Measurements from ENCODE around the gene FAM171A1.
A peak's percentile ranks its signal among the peaks of the same experiment; 100 is the strongest.
"Not testable (repeated sequence)": the region's sequence is repeated elsewhere in the genome, so short reads cannot be mapped to it uniquely, and the experiment has no call there.

Gene FAM171A1

GRCh38 chr10:15370856-15371701, at the start of gene FAM171A1:
Gene FAM171A1, minus strand, starts transcription at chr10:15371289. Its CDS starts 237 bp downstream, at chr10:15371052.
- peak; percentile 53 for DNase-seq

- DNase-seq = no peak
Observed at GRCh38 chr10:15420858-15421257, 49.8 kb upstream of the FAM171A1 start.

- peak; percentile 2 for DNase-seq
Observed at GRCh38 chr10:15419279-15419874, 48.3 kb upstream of the FAM171A1 start.

- no peak for DNase-seq
Observed at GRCh38 chr10:15416034-15416433, 44.9 kb upstream of the FAM171A1 start.

GRCh38 chr10:15411010-15411409, 39.9 kb upstream of the FAM171A1 start:
- DNase-seq = no peak

- DNase-seq = not testable (repeated sequence)
Observed at GRCh38 chr10:15409350-15409749, 38.3 kb upstream of the FAM171A1 start.

- no peak for DNase-seq
Observed at GRCh38 chr10:15408557-15408956, 37.5 kb upstream of the FAM171A1 start.

- no peak for DNase-seq
Observed at GRCh38 chr10:15405319-15405718, 34.2 kb upstream of the FAM171A1 start.

- DNase-seq = no peak
Observed at GRCh38 chr10:15401382-15401781, 30.3 kb upstream of the FAM171A1 start.

- DNase-seq = not testable (repeated sequence)
Observed at GRCh38 chr10:15400461-15400860, 29.4 kb upstream of the FAM171A1 start.

GRCh38 chr10:15399060-15399661, 28.1 kb upstream of the FAM171A1 start:
- no peak for DNase-seq

- DNase-seq = no peak
Observed at GRCh38 chr10:15395935-15396334, 24.8 kb upstream of the FAM171A1 start.

- no peak for DNase-seq
Observed at GRCh38 chr10:15393139-15393825, 22.2 kb upstream of the FAM171A1 start.

GRCh38 chr10:15391491-15391890, 20.4 kb upstream of the FAM171A1 start:
- no peak for DNase-seq

- DNase-seq = not testable (repeated sequence)
Observed at GRCh38 chr10:15388172-15388571, 17.1 kb upstream of the FAM171A1 start.

GRCh38 chr10:15387021-15387420, 15.9 kb upstream of the FAM171A1 start:
- no peak for DNase-seq

GRCh38 chr10:15385552-15386455, 14.7 kb upstream of the FAM171A1 start:
- DNase-seq = no peak

- no peak for DNase-seq
Observed at GRCh38 chr10:15381420-15381819, 10.3 kb upstream of the FAM171A1 start.

- DNase-seq = no peak
Observed at GRCh38 chr10:15379078-15379477, 8.0 kb upstream of the FAM171A1 start.

- DNase-seq = no peak
Observed at GRCh38 chr10:15378569-15378968, 7.5 kb upstream of the FAM171A1 start.

- no peak for DNase-seq
Observed at GRCh38 chr10:15374566-15374965, 3.5 kb upstream of the FAM171A1 start.

- DNase-seq = no peak
Observed at GRCh38 chr10:15374156-15374555, 3.1 kb upstream of the FAM171A1 start.

Measured in NCI-H345 (cell line).